DND-41 (cell line): ENCODE data around the gene NR1H2.

Experiments used
- ATAC-seq: fragments of 200-7000 bp; cut with Tn5 transposase; 3 replicates; pipeline ENCODE4 v1.9.1; 2021; ENCODE audit warnings: low read depth; ENCODE audit not compliant: insufficient read depth
- DNase-seq: peaks from one replicate; pipeline ENCODE4 v3.0.0-alpha.2; 2020
- H2AFZ ChIP-seq: 2 replicates; pipeline ENCODE4 v1.6.0; 2012; ENCODE audit warnings: low read depth, low read length
- H3K27ac ChIP-seq: 2 replicates; pipeline ENCODE4 v1.5.1; 2012; ENCODE audit warnings: low read length, inconsistent platforms
- H3K27me3 ChIP-seq: fragments of 200-600 bp; sonication (generic); 2 replicates; pipeline ENCODE4 v1.6.0; 2012; ENCODE audit warnings: low read length, mild to moderate bottlenecking, inconsistent platforms; ENCODE audit not compliant: insufficient read depth, poor library complexity
- H3K36me3 ChIP-seq: 2 replicates; pipeline ENCODE4 v1.5.1; 2012; ENCODE audit warnings: low read length, inconsistent platforms; ENCODE audit not compliant: insufficient read depth
- H3K4me1 ChIP-seq: 2 replicates; pipeline ENCODE4 v1.5.1; 2012; ENCODE audit warnings: mild to moderate bottlenecking, low read length; ENCODE audit not compliant: insufficient read depth
- H3K4me2 ChIP-seq: 2 replicates; pipeline ENCODE4 v1.6.0; 2012; ENCODE audit warnings: mild to moderate bottlenecking, moderate library complexity, low read length, inconsistent platforms; ENCODE audit not compliant: insufficient read depth
- H3K4me3 ChIP-seq, 2 experiments: fragments of 200-600 bp in 1 of 2; shearing (Covaris generic) in 1 of 2; 2 replicates each; pipeline ENCODE4 v1.5.1; 2012 to 2016; ENCODE audit warnings: inconsistent platforms in 2 of 2, low read length in 2 of 2, mild to moderate bottlenecking in 2 of 2, low read depth in 1 of 2, moderate library complexity in 1 of 2
- H3K79me2 ChIP-seq: 2 replicates; pipeline ENCODE4 v1.6.0; 2012; ENCODE audit warnings: low read length, inconsistent platforms; ENCODE audit not compliant: insufficient read depth
- H3K9ac ChIP-seq: 2 replicates; pipeline ENCODE4 v1.6.0; 2012; ENCODE audit warnings: low read depth, mild to moderate bottlenecking, inconsistent platforms, low read length, moderate library complexity
- H3K9me3 ChIP-seq: 2 replicates; pipeline ENCODE4 v1.5.1; 2012; ENCODE audit warnings: low read length, moderate library complexity, mild to moderate bottlenecking, inconsistent platforms; ENCODE audit not compliant: insufficient read depth, severe bottlenecking
- H4K20me1 ChIP-seq: 2 replicates; pipeline ENCODE4 v1.6.0; 2012; ENCODE audit warnings: low read length; ENCODE audit not compliant: insufficient read depth
- CTCF ChIP-seq: IDR thresholded peaks from 2 replicates; pipeline ENCODE4 v1.5.1; 2012; ENCODE audit warnings: borderline replicate concordance, low read length, moderate library complexity, mild to moderate bottlenecking; ENCODE audit not compliant: poor library complexity, severe bottlenecking; ENCODE audit errors: extremely low read depth
- EZH2 ChIP-seq: IDR thresholded peaks from 3 replicates; pipeline ENCODE4 v1.6.1; 2012; ENCODE audit warnings: borderline replicate concordance, low read depth, mild to moderate bottlenecking, moderate library complexity, low read length, inconsistent platforms; ENCODE audit not compliant: severe bottlenecking

Gene NR1H2

DNA sequence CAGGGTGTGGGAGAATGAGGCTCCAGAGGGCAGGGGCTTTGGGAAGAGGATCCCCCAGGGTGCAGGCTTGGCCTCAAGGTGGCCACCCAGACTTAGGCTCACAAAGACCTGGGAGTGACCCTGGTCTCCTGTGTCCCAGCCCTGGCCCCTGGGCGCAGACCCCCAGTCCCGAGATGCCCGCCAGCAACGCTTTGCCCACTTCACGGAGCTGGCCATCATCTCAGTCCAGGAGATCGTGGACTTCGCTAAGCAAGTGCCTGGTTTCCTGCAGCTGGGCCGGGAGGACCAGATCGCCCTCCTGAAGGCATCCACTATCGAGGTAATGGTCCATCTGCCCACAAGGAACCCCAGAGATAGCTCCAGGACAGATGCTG, 2.6 kb downstream of the NR1H2 start:
- Histone ChIP-seq H4K20me1 (peaks cover 34% of the 10 kb centered on the region), H3K27me3 (no peaks in the 10 kb centered on the region), H3K4me1 (peaks cover 25% of the 10 kb centered on the region), H3K9ac (no peak overlapping the region), H2AFZ (no peak overlapping the region), H3K27ac (no peak overlapping the region), H3K36me3 (peaks cover 55% of the 10 kb centered on the region), H3K9me3 (no peaks in the 10 kb centered on the region), H3K79me2 (peaks cover 12% of the 10 kb centered on the region), H3K4me3 (no peak overlapping the region), H3K4me2 (no peak overlapping the region)
- ATAC-seq (no peak), DNase-seq (no peak)
- TF ChIP-seq CTCF (no peak), EZH2 (no peak)

DNA sequence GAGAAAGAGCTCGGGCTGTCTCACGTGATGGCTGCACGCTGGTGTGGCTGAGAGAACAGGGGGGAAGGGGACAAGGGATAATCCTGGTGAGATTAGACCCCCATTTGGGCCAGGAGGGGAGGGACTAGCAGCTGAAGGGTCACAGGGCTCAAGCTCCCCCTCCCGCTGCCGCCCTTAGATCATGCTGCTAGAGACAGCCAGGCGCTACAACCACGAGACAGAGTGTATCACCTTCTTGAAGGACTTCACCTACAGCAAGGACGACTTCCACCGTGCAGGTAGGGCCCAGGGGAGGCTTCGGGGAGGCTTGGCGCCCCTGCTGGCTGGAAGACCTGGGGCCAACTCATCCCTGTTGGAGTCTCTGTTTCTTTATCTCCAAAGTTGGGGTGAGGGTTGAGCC, 3.3 kb downstream of the NR1H2 start:
- Histone ChIP-seq H3K27ac (no peak overlapping the region), H3K4me3 (no peak overlapping the region), H3K79me2 (peaks cover 16% of the 10 kb centered on the region), H3K4me1 (peaks cover 26% of the 10 kb centered on the region), H3K27me3 (no peaks in the 10 kb centered on the region), H3K4me2 (no peak overlapping the region), H3K36me3 (peaks cover 56% of the 10 kb centered on the region), H3K9ac (no peak overlapping the region), H3K9me3 (no peaks in the 10 kb centered on the region), H2AFZ (no peak overlapping the region), H4K20me1 (peaks cover 36% of the 10 kb centered on the region)
- no peak for TF ChIP-seq CTCF
- TF ChIP-seq EZH2 = no peak
- no peak for ATAC-seq
- DNase-seq = no peak

- H4K20me1 ChIP-seq = peaks cover 41% of the 10 kb centered on the region
- no peak overlapping the region for H3K4me3 ChIP-seq
- no peaks in the 10 kb centered on the region for H3K9me3 ChIP-seq
- TF ChIP-seq CTCF (no peak), EZH2 (no peak)
- peaks cover 31% of the 10 kb centered on the region for H3K4me1 ChIP-seq
- peaks cover 21% of the 10 kb centered on the region for H3K79me2 ChIP-seq
- ATAC-seq (no peak), DNase-seq (no peak)
- no peak overlapping the region for H3K27ac ChIP-seq
- peaks cover 58% of the 10 kb centered on the region for H3K36me3 ChIP-seq
- no peak overlapping the region for H3K9ac ChIP-seq
- no peak overlapping the region for H3K4me2 ChIP-seq
- no peak overlapping the region for H2AFZ ChIP-seq
- no peaks in the 10 kb centered on the region for H3K27me3 ChIP-seq
These were observed 3.9 kb downstream of the NR1H2 start for GRCh38 chr19:50380137-50380536.

- TF ChIP-seq EZH2 (no peak), CTCF (no peak)
- H2AFZ ChIP-seq = no peak overlapping the region
- peaks cover 47% of the 10 kb centered on the region for H4K20me1 ChIP-seq
- no peak overlapping the region for H3K9ac ChIP-seq
- no peak overlapping the region for H3K4me2 ChIP-seq
- peaks cover 61% of the 10 kb centered on the region for H3K36me3 ChIP-seq
- no peaks in the 10 kb centered on the region for H3K27me3 ChIP-seq
- peaks cover 28% of the 10 kb centered on the region for H3K79me2 ChIP-seq
- H3K9me3 ChIP-seq = no peaks in the 10 kb centered on the region
- no peak for ATAC-seq
- no peak overlapping the region for H3K4me3 ChIP-seq
- no peak overlapping the region for H3K27ac ChIP-seq
- no peak for DNase-seq
- peaks cover 31% of the 10 kb centered on the region for H3K4me1 ChIP-seq
These were observed 4.5 kb downstream of the NR1H2 start for GRCh38 chr19:50380751-50381151.
